ENCODE measurements around the gene CAMK1D.

The CAMK1D gene

GRCh38 chr10:12788277-12788676 is 438.9 kb downstream of the CAMK1D start:
- peak; percentile 47 for DNase-seq
- H4K5ac ChIP-seq (ENCODE audit: low read length): no peak overlapping the region
- whole genome bisulfite sequencing (ENCODE audit: extremely low coverage, insufficient coverage, low lambda C conversion rate): no CpG with 5 or more reads among the region's 10 CpGs

GRCh38 chr10:12790270-12790669 is 440.9 kb downstream of the CAMK1D start:
- Histone ChIP-seq H3K4ac (ENCODE audit: low read depth, low read length) (no peak overlapping the region), H3K27me3 (ENCODE audit: insufficient read depth, low read length, poor library complexity) (no peaks in the 10 kb centered on the region), H3K4me3 (ENCODE audit: low read length) (no peak overlapping the region), H2AK5ac (ENCODE audit: low read length) (no peak overlapping the region), H2BK120ac (ENCODE audit: low read depth, low read length) (no peak overlapping the region), H3K27ac (ENCODE audit: low read depth, low read length) (no peak overlapping the region), H4K8ac (ENCODE audit: low read depth, low read length) (no peak overlapping the region), H3K23ac (ENCODE audit: low read length) (no peak overlapping the region), H3K79me2 (ENCODE audit: control insufficient read depth, insufficient read depth, low read length) (no peaks in the 10 kb centered on the region), H3K36me3 (ENCODE audit: control insufficient read depth, insufficient read depth, low read length) (no peaks in the 10 kb centered on the region), H2BK5ac (ENCODE audit: low read length) (no peak overlapping the region), H4K5ac (ENCODE audit: low read length) (no peak overlapping the region), H3K4me2 (ENCODE audit: low read length) (no peak overlapping the region), H2BK15ac (replicated peaks; ENCODE audit: low read depth) (no peak overlapping the region), H3K4me1 (ENCODE audit: control insufficient read depth, low read depth, low read length) (no peaks in the 10 kb centered on the region), H3K18ac (ENCODE audit: low read length) (no peak overlapping the region), H3K56ac (ENCODE audit: low read length) (no peak overlapping the region), H3K9ac (ENCODE audit: low read length) (no peak overlapping the region), H3K79me1 (ENCODE audit: low read length) (no peaks in the 10 kb centered on the region)
- no peak for DNase-seq
- 100% methylated on average over 1 of the region's 3 CpGs for WGBS (ENCODE audit: extremely low coverage, insufficient coverage, low lambda C conversion rate)

More at GRCh38 chr10:12788277-12788676, 438.9 kb downstream of the CAMK1D start:
- Histone ChIP-seq H2BK5ac (ENCODE audit: low read length) (no peak overlapping the region), H3K4me1 (ENCODE audit: control insufficient read depth, low read depth, low read length) (no peaks in the 10 kb centered on the region), H3K4ac (ENCODE audit: low read depth, low read length) (no peak overlapping the region), H3K4me2 (ENCODE audit: low read length) (no peak overlapping the region), H3K56ac (ENCODE audit: low read length) (peak overlapping the region; percentile 62), H3K79me1 (ENCODE audit: low read length) (no peaks in the 10 kb centered on the region), H3K18ac (ENCODE audit: low read length) (no peak overlapping the region), H3K9ac (ENCODE audit: low read length) (no peak overlapping the region), H3K79me2 (ENCODE audit: control insufficient read depth, insufficient read depth, low read length) (no peaks in the 10 kb centered on the region), H2AK5ac (ENCODE audit: low read length) (no peak overlapping the region), H3K27me3 (ENCODE audit: insufficient read depth, low read length, poor library complexity) (no peaks in the 10 kb centered on the region), H2BK120ac (ENCODE audit: low read depth, low read length) (no peak overlapping the region), H3K23ac (ENCODE audit: low read length) (peak overlapping the region; percentile 6), H3K27ac (ENCODE audit: low read depth, low read length) (no peak overlapping the region), H3K36me3 (ENCODE audit: control insufficient read depth, insufficient read depth, low read length) (no peaks in the 10 kb centered on the region), H2BK15ac (replicated peaks; ENCODE audit: low read depth) (no peak overlapping the region), H3K4me3 (ENCODE audit: low read length) (no peak overlapping the region), H4K8ac (ENCODE audit: low read depth, low read length) (no peak overlapping the region)

- H3K4me3 ChIP-seq (ENCODE audit: low read length): no peak overlapping the region
- H3K4ac ChIP-seq (ENCODE audit: low read depth, low read length): no peak overlapping the region
- H2BK5ac ChIP-seq (ENCODE audit: low read length): no peak overlapping the region
- no peak overlapping the region for H3K23ac ChIP-seq (ENCODE audit: low read length)
- H3K18ac ChIP-seq (ENCODE audit: low read length): no peak overlapping the region
- H2BK15ac ChIP-seq (replicated peaks; ENCODE audit: low read depth): no peak overlapping the region
- no peaks in the 10 kb centered on the region for H3K79me2 ChIP-seq (ENCODE audit: control insufficient read depth, insufficient read depth, low read length)
- H3K36me3 ChIP-seq (ENCODE audit: control insufficient read depth, insufficient read depth, low read length): no peaks in the 10 kb centered on the region
- no CpG with 5 or more reads among the region's 1 CpG for WGBS (ENCODE audit: extremely low coverage, insufficient coverage, low lambda C conversion rate)
- DNase-seq: no peak
- no peak overlapping the region for H2AK5ac ChIP-seq (ENCODE audit: low read length)
- H3K9ac ChIP-seq (ENCODE audit: low read length): no peak overlapping the region
- no peak overlapping the region for H4K8ac ChIP-seq (ENCODE audit: low read depth, low read length)
- no peak overlapping the region for H3K56ac ChIP-seq (ENCODE audit: low read length)
- no peak overlapping the region for H3K4me2 ChIP-seq (ENCODE audit: low read length)
- H4K5ac ChIP-seq (ENCODE audit: low read length): no peak overlapping the region
- H3K4me1 ChIP-seq (ENCODE audit: control insufficient read depth, low read depth, low read length): no peaks in the 10 kb centered on the region
- H3K79me1 ChIP-seq (ENCODE audit: low read length): no peaks in the 10 kb centered on the region
- no peak overlapping the region for H2BK120ac ChIP-seq (ENCODE audit: low read depth, low read length)
- no peaks in the 10 kb centered on the region for H3K27me3 ChIP-seq (ENCODE audit: insufficient read depth, low read length, poor library complexity)
- no peak overlapping the region for H3K27ac ChIP-seq (ENCODE audit: low read depth, low read length)
Observed at GRCh38 chr10:12791728-12792127, 442.4 kb downstream of the CAMK1D start.

GRCh38 chr10:12792889-12793556 is 443.7 kb downstream of the CAMK1D start:
- no peak overlapping the region for H3K27ac ChIP-seq (ENCODE audit: low read depth, low read length)
- no CpG with 5 or more reads among the region's 7 CpGs for WGBS (ENCODE audit: extremely low coverage, insufficient coverage, low lambda C conversion rate)

GRCh38 chr10:12795315-12796110 is 446.2 kb downstream of the CAMK1D start:
- H3K4me1 ChIP-seq (ENCODE audit: control insufficient read depth, low read depth, low read length): no peaks in the 10 kb centered on the region
- no peak overlapping the region for H3K23ac ChIP-seq (ENCODE audit: low read length)
- no peak overlapping the region for H2BK15ac ChIP-seq (replicated peaks; ENCODE audit: low read depth)
- DNase-seq: no peak
- H3K79me1 ChIP-seq (ENCODE audit: low read length): no peaks in the 10 kb centered on the region
- H2BK5ac ChIP-seq (ENCODE audit: low read length): no peak overlapping the region
- H3K79me2 ChIP-seq (ENCODE audit: control insufficient read depth, insufficient read depth, low read length): no peaks in the 10 kb centered on the region
- H3K18ac ChIP-seq (ENCODE audit: low read length): no peak overlapping the region
- H3K4me3 ChIP-seq (ENCODE audit: low read length): no peak overlapping the region
- no CpG with 5 or more reads among the region's 20 CpGs for WGBS (ENCODE audit: extremely low coverage, insufficient coverage, low lambda C conversion rate)
- H4K5ac ChIP-seq (ENCODE audit: low read length): no peak overlapping the region
- H3K4me2 ChIP-seq (ENCODE audit: low read length): no peak overlapping the region
- no peak overlapping the region for H3K56ac ChIP-seq (ENCODE audit: low read length)
- no peaks in the 10 kb centered on the region for H3K27me3 ChIP-seq (ENCODE audit: insufficient read depth, low read length, poor library complexity)
- H3K9ac ChIP-seq (ENCODE audit: low read length): no peak overlapping the region
- H4K8ac ChIP-seq (ENCODE audit: low read depth, low read length): no peak overlapping the region
- H2AK5ac ChIP-seq (ENCODE audit: low read length): no peak overlapping the region
- no peak overlapping the region for H3K4ac ChIP-seq (ENCODE audit: low read depth, low read length)
- no peaks in the 10 kb centered on the region for H3K36me3 ChIP-seq (ENCODE audit: control insufficient read depth, insufficient read depth, low read length)
- no peak overlapping the region for H2BK120ac ChIP-seq (ENCODE audit: low read depth, low read length)
- no peak overlapping the region for H3K27ac ChIP-seq (ENCODE audit: low read depth, low read length)

More at GRCh38 chr10:12792889-12793556, 443.7 kb downstream of the CAMK1D start:
- Histone ChIP-seq H2BK15ac (replicated peaks; ENCODE audit: low read depth) (no peak overlapping the region), H3K79me1 (ENCODE audit: low read length) (no peaks in the 10 kb centered on the region), H3K27me3 (ENCODE audit: insufficient read depth, low read length, poor library complexity) (no peaks in the 10 kb centered on the region), H3K4ac (ENCODE audit: low read depth, low read length) (no peak overlapping the region), H3K4me2 (ENCODE audit: low read length) (no peak overlapping the region), H4K5ac (ENCODE audit: low read length) (no peak overlapping the region), H3K4me1 (ENCODE audit: control insufficient read depth, low read depth, low read length) (no peaks in the 10 kb centered on the region), H3K4me3 (ENCODE audit: low read length) (no peak overlapping the region), H3K56ac (ENCODE audit: low read length) (no peak overlapping the region), H3K9ac (ENCODE audit: low read length) (no peak overlapping the region), H3K36me3 (ENCODE audit: control insufficient read depth, insufficient read depth, low read length) (no peaks in the 10 kb centered on the region), H2AK5ac (ENCODE audit: low read length) (no peak overlapping the region), H3K23ac (ENCODE audit: low read length) (no peak overlapping the region), H2BK5ac (ENCODE audit: low read length) (no peak overlapping the region), H2BK120ac (ENCODE audit: low read depth, low read length) (no peak overlapping the region), H3K79me2 (ENCODE audit: control insufficient read depth, insufficient read depth, low read length) (no peaks in the 10 kb centered on the region), H3K18ac (ENCODE audit: low read length) (no peak overlapping the region), H4K8ac (ENCODE audit: low read depth, low read length) (no peak overlapping the region)
- DNase-seq: no peak
